Osteocyte (in vitro differentiated cells): ENCODE data around the gene DIP2C. TPM values are rescaled to one million over a fixed set of nuclear protein-coding genes. Genes with fewer than 3 reads are reported as not detected.

Source experiments
- DNase-seq: peaks from one replicate; pipeline ENCODE4 v3.0.0; 2021; ENCODE audit warnings: mixed read lengths; ENCODE audit not compliant: unreplicated experiment; ENCODE audit errors: extremely low spot score
- H3K27ac Mint-ChIP-seq: one replicate; pipeline ENCODE4 v1.8.0; 2021; ENCODE audit warnings: mild to moderate bottlenecking, mixed read lengths; ENCODE audit not compliant: unreplicated experiment
- H3K27me3 Mint-ChIP-seq: one replicate; pipeline ENCODE4 v1.8.0; 2021; ENCODE audit warnings: mixed read lengths; ENCODE audit not compliant: unreplicated experiment
- H3K36me3 Mint-ChIP-seq: one replicate; pipeline ENCODE4 v1.8.0; 2021; ENCODE audit warnings: mixed read lengths; ENCODE audit not compliant: unreplicated experiment
- H3K4me1 Mint-ChIP-seq: one replicate; pipeline ENCODE4 v1.8.0; 2021; ENCODE audit warnings: mixed read lengths; ENCODE audit not compliant: unreplicated experiment
- H3K4me3 Mint-ChIP-seq: one replicate; pipeline ENCODE4 v1.8.0; 2021; ENCODE audit warnings: mild to moderate bottlenecking, moderate library complexity, mixed read lengths; ENCODE audit not compliant: unreplicated experiment
- H3K9me3 Mint-ChIP-seq: one replicate; pipeline ENCODE4 v1.8.0; 2021; ENCODE audit warnings: mixed read lengths; ENCODE audit not compliant: unreplicated experiment
- total RNA-seq: library from RNA; stranded (reverse); gene quantifications from 2 replicates; pipeline ENCODE4 v1.2.1, GENCODE V29; 2021
- TF ChIP-seq, protein P1 (sequence below): fragments of 200-600 bp; sonication (generic); IDR thresholded peaks from 2 replicates; pipeline ENCODE4 v1.5.0; 2021; ENCODE audit warnings: antibody characterized with exemption, mild to moderate bottlenecking, moderate library complexity

Gene DIP2C
- total RNA-seq, 1 donor from 2014 or later, result 36.8 TPM

DNA sequence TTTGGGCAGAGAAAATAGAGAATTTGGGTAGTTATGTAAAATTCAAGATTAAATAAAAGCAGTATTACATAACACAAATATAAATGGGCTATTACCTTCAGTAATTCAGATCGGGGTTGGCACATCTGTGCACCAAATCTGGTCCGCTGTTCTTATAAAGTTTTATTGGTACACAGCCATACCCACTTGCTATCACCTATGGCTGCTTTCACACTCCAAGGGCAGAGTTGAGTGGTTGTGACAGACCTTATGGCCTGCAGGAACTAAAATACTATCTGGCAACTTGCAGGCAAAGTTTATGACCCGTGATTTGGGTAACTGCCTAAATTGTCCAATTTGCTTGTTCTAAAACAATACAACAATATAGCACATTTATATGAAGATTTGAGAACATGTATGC lies 249.3 kb downstream of the DIP2C start:
- H3K9me3 Mint-ChIP-seq, result no peaks in the 10 kb centered on the region
- H3K27ac Mint-ChIP-seq, result no peak overlapping the region
- no peak overlapping the region for H3K4me3 Mint-ChIP-seq
- H3K36me3 Mint-ChIP-seq, result peaks cover 22% of the 10 kb centered on the region
- no peaks in the 10 kb centered on the region for H3K4me1 Mint-ChIP-seq
- H3K27me3 Mint-ChIP-seq, result no peaks in the 10 kb centered on the region
- TF ChIP-seq, protein P1, sequence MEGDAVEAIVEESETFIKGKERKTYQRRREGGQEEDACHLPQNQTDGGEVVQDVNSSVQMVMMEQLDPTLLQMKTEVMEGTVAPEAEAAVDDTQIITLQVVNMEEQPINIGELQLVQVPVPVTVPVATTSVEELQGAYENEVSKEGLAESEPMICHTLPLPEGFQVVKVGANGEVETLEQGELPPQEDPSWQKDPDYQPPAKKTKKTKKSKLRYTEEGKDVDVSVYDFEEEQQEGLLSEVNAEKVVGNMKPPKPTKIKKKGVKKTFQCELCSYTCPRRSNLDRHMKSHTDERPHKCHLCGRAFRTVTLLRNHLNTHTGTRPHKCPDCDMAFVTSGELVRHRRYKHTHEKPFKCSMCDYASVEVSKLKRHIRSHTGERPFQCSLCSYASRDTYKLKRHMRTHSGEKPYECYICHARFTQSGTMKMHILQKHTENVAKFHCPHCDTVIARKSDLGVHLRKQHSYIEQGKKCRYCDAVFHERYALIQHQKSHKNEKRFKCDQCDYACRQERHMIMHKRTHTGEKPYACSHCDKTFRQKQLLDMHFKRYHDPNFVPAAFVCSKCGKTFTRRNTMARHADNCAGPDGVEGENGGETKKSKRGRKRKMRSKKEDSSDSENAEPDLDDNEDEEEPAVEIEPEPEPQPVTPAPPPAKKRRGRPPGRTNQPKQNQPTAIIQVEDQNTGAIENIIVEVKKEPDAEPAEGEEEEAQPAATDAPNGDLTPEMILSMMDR, result no peak
- DNase-seq, result no peak

- Mint-ChIP-seq H3K36me3 (peaks cover 35% of the 10 kb centered on the region), H3K27ac (no peak overlapping the region), H3K4me1 (no peaks in the 10 kb centered on the region), H3K4me3 (no peak overlapping the region), H3K27me3 (no peaks in the 10 kb centered on the region), H3K9me3 (no peaks in the 10 kb centered on the region)
- TF ChIP-seq, protein P1, result no peak
- DNase-seq, result no peak
Measured at GRCh38 chr10:437698-438490, 251.6 kb downstream of the DIP2C start.

- H3K27ac Mint-ChIP-seq, result no peak overlapping the region
- TF ChIP-seq, protein P1, result no peak
- H3K4me3 Mint-ChIP-seq, result no peak overlapping the region
- H3K9me3 Mint-ChIP-seq, result peaks cover 4% of the 10 kb centered on the region
- peaks cover 40% of the 10 kb centered on the region for H3K36me3 Mint-ChIP-seq
- no peak for DNase-seq
- no peaks in the 10 kb centered on the region for H3K4me1 Mint-ChIP-seq
- H3K27me3 Mint-ChIP-seq, result no peaks in the 10 kb centered on the region
Measured at GRCh38 chr10:436911-437665, 252.4 kb downstream of the DIP2C start.

DNA sequence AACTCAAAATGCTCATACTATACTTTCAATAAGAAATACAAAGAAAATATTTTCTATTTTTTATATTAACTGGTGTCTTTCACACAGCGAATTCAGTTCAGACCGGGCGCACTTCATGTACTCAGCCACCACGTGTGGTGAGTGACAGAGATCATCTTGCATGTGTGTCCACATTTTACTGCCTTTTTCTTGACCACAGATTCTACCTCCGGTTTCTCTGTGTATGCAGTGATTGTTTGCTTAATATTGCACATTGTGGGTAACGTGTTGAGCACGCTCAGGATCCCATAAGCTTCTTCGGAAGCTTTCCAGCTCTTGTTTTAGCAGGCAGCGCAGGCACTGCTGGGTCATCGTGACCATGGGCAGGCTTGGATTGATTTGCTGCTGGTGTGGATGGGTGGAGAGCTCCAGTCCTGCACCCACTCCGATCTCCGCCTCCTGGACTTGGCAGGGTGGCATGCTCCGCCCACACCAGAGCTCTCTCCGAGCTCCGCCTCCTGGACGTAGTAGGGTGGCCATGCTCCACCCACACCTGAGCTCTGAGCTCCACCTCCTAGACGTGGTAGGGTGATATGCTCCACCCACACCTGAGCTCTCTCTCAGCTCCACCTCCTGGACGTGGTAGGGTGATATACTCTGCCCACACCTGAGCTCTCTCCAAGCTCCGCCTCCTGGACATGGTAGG lies 253.3 kb downstream of the DIP2C start:
- H3K9me3 Mint-ChIP-seq, result peaks cover 4% of the 10 kb centered on the region
- peaks cover 46% of the 10 kb centered on the region for H3K36me3 Mint-ChIP-seq
- H3K27ac Mint-ChIP-seq, result no peak overlapping the region
- TF ChIP-seq, protein P1, result no peak
- DNase-seq, result no peak
- H3K4me1 Mint-ChIP-seq, result no peaks in the 10 kb centered on the region
- no peak overlapping the region for H3K4me3 Mint-ChIP-seq
- H3K27me3 Mint-ChIP-seq, result no peaks in the 10 kb centered on the region

- Mint-ChIP-seq H3K27me3 (no peaks in the 10 kb centered on the region), H3K36me3 (peaks cover 46% of the 10 kb centered on the region), H3K27ac (no peak overlapping the region), H3K4me1 (no peaks in the 10 kb centered on the region), H3K9me3 (peaks cover 4% of the 10 kb centered on the region), H3K4me3 (no peak overlapping the region)
- TF ChIP-seq, protein P1, result no peak
- no peak for DNase-seq
Measured at GRCh38 chr10:435397-435796, 254.1 kb downstream of the DIP2C start.
